SK-N-DZ (cell line): Measurements from ENCODE around the gene BSG.
A peak's percentile ranks its signal among the peaks of the same experiment; 100 is the strongest.
"Not testable (repeated sequence)": the region's sequence is repeated elsewhere in the genome, so short reads cannot be mapped to it uniquely, and the experiment has no call there.

Experiments
- DNase-seq: peaks from one replicate; pipeline ENCODE4 v3.0.0-alpha.2; 2015; ENCODE audit warnings: low spot score

BSG gene

GRCh38 chr19:588093-588740, 15.8 kb downstream of the BSG start:
- DNase-seq = peak; percentile 84

GRCh38 chr19:588741-589692, 16.6 kb downstream of the BSG start:
- peak; percentile 55 for DNase-seq

- DNase-seq = no peak
Measured at GRCh38 chr19:589693-590395, 17.4 kb downstream of the BSG start, which contains the start of gene HCN2. TSS of gene HCN2 (plus strand) at chr19:589881. CDS start at chr19:589946, 65 bp downstream.

GRCh38 chr19:590396-590745, 18.0 kb downstream of the BSG start:
- DNase-seq = no peak

- no peak for DNase-seq
Measured at GRCh38 chr19:590750-591098, 18.3 kb downstream of the BSG start.

GRCh38 chr19:591099-591958, 18.9 kb downstream of the BSG start:
- DNase-seq = no peak

GRCh38 chr19:592101-592500, 19.7 kb downstream of the BSG start:
- DNase-seq = no peak

GRCh38 chr19:593055-593454, 20.7 kb downstream of the BSG start:
- DNase-seq = no peak

- no peak for DNase-seq
Measured at GRCh38 chr19:593505-593904, 21.1 kb downstream of the BSG start.

- DNase-seq = no peak
Measured at GRCh38 chr19:594265-594870, 22.0 kb downstream of the BSG start.

GRCh38 chr19:595326-596262, 23.2 kb downstream of the BSG start:
- DNase-seq = no peak

GRCh38 chr19:596263-596655, 23.9 kb downstream of the BSG start:
- no peak for DNase-seq

- no peak for DNase-seq
Measured at GRCh38 chr19:597406-598315, 25.3 kb downstream of the BSG start.

- no peak for DNase-seq
Measured at GRCh38 chr19:601310-601709, 28.9 kb downstream of the BSG start.

- no peak for DNase-seq
Measured at GRCh38 chr19:601790-602189, 29.4 kb downstream of the BSG start.

GRCh38 chr19:602391-603301, 30.2 kb downstream of the BSG start:
- no peak for DNase-seq

GRCh38 chr19:603302-603639, 30.9 kb downstream of the BSG start:
- DNase-seq = not testable (repeated sequence)

GRCh38 chr19:603779-604178, 31.4 kb downstream of the BSG start:
- DNase-seq = not testable (repeated sequence)
